ENCODE measurements around the gene ENPP4. TPM values are rescaled to one million over a fixed set of nuclear protein-coding genes. Genes with fewer than 3 reads are reported as not detected.

Gene ENPP4
- total RNA-seq, 1 donor: 6.5 TPM

DNA sequence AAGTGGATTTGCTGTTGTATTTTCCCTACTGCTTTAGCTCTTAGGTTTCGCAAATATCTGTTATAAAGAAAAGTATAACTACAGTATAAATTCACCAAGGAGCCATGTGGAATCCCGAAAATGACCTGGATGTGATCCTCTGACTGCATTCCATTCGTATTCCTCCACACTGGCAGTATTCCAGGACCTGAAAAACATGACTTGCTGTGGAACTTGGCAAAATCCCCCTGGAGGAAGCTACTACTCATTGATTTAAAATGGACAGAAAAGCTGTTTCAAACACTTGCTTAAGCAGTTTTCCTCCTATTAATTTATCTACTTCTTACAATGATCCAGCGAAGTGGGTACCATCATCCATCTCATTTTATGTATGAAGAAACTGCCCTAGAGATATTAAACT, 54.3 kb downstream of the ENPP4 start:
- TF ChIP-seq, protein P1, sequence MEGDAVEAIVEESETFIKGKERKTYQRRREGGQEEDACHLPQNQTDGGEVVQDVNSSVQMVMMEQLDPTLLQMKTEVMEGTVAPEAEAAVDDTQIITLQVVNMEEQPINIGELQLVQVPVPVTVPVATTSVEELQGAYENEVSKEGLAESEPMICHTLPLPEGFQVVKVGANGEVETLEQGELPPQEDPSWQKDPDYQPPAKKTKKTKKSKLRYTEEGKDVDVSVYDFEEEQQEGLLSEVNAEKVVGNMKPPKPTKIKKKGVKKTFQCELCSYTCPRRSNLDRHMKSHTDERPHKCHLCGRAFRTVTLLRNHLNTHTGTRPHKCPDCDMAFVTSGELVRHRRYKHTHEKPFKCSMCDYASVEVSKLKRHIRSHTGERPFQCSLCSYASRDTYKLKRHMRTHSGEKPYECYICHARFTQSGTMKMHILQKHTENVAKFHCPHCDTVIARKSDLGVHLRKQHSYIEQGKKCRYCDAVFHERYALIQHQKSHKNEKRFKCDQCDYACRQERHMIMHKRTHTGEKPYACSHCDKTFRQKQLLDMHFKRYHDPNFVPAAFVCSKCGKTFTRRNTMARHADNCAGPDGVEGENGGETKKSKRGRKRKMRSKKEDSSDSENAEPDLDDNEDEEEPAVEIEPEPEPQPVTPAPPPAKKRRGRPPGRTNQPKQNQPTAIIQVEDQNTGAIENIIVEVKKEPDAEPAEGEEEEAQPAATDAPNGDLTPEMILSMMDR (IDR thresholded peaks at IDR 0.05; ENCODE audit: extremely low read depth, low read depth, low read length): peak; percentile 15
- H3K79me2 ChIP-seq (ENCODE audit: insufficient read depth, low read length): no peaks in the 10 kb centered on the region
- H3K4me1 ChIP-seq (ENCODE audit: insufficient read depth, low read length): peaks cover 28% of the 10 kb centered on the region
- H3K4me2 ChIP-seq (ENCODE audit: insufficient read depth, low read length): peak overlapping the region; percentile 71
- H3K36me3 ChIP-seq (ENCODE audit: insufficient read depth, low read length): no peaks in the 10 kb centered on the region
- H4K20me1 ChIP-seq (ENCODE audit: insufficient read depth, low read length): no peaks in the 10 kb centered on the region
- H3K4me3 ChIP-seq (ENCODE audit: insufficient read depth, low read length): no peak overlapping the region
- H3K27me3 ChIP-seq (ENCODE audit: insufficient read depth, low read length): peaks cover 16% of the 10 kb centered on the region
- H3K27ac ChIP-seq (ENCODE audit: low read depth, low read length): peak overlapping the region; percentile 30
- no peak for DNase-seq (ENCODE audit: insufficient read length, low spot score, missing footprints)
- H3K9me3 ChIP-seq (ENCODE audit: low read depth, low read length): no peaks in the 10 kb centered on the region
- no peak overlapping the region for H2AFZ ChIP-seq (ENCODE audit: low read length)

GRCh38 chr6:46186583-46186982, 56.8 kb downstream of the ENPP4 start:
- TF ChIP-seq, protein P1 (IDR thresholded peaks at IDR 0.05; ENCODE audit: extremely low read depth, low read depth, low read length): no peak
- Histone ChIP-seq H3K9me3 (ENCODE audit: low read depth, low read length) (no peaks in the 10 kb centered on the region), H3K27ac (ENCODE audit: low read depth, low read length) (no peak overlapping the region), H2AFZ (ENCODE audit: low read length) (no peak overlapping the region), H3K79me2 (ENCODE audit: insufficient read depth, low read length) (no peaks in the 10 kb centered on the region), H3K4me2 (ENCODE audit: insufficient read depth, low read length) (peak overlapping the region; percentile 13), H3K4me3 (ENCODE audit: insufficient read depth, low read length) (no peak overlapping the region), H4K20me1 (ENCODE audit: insufficient read depth, low read length) (no peaks in the 10 kb centered on the region), H3K4me1 (ENCODE audit: insufficient read depth, low read length) (peaks cover 29% of the 10 kb centered on the region), H3K36me3 (ENCODE audit: insufficient read depth, low read length) (no peaks in the 10 kb centered on the region), H3K27me3 (ENCODE audit: insufficient read depth, low read length) (peaks cover 6% of the 10 kb centered on the region)
- no peak for DNase-seq (ENCODE audit: insufficient read length, low spot score, missing footprints)

DNA sequence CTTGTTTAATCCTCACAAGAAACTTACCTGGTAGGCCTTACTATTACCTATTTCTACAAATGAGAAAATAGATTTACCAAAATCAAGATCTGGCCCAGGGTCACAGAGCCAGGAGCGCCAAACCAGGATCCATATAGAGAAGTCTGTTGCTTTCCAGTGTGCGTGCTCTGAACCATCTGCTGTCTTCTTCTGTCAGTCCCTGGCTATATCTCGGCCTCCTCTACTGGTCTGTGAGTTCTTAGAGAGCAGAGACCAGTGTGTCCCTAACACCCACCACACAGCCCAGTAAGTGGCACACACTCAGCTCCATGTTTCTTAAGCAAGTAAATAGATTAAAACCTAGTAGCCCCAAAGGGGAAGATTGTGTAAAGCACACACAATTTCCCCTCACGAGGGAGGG, 59.9 kb downstream of the ENPP4 start:
- Histone ChIP-seq H2AFZ (ENCODE audit: low read length) (no peak overlapping the region), H3K79me2 (ENCODE audit: insufficient read depth, low read length) (no peaks in the 10 kb centered on the region), H3K4me1 (ENCODE audit: insufficient read depth, low read length) (peaks cover 35% of the 10 kb centered on the region), H3K4me3 (ENCODE audit: insufficient read depth, low read length) (no peak overlapping the region), H3K27ac (ENCODE audit: low read depth, low read length) (no peak overlapping the region), H3K9me3 (ENCODE audit: low read depth, low read length) (no peaks in the 10 kb centered on the region), H3K36me3 (ENCODE audit: insufficient read depth, low read length) (no peaks in the 10 kb centered on the region), H3K27me3 (ENCODE audit: insufficient read depth, low read length) (peaks cover 9% of the 10 kb centered on the region), H3K4me2 (ENCODE audit: insufficient read depth, low read length) (no peak overlapping the region), H4K20me1 (ENCODE audit: insufficient read depth, low read length) (no peaks in the 10 kb centered on the region)
- no peak for DNase-seq (ENCODE audit: insufficient read length, low spot score, missing footprints)
- TF ChIP-seq, protein P1 (IDR thresholded peaks at IDR 0.05; ENCODE audit: extremely low read depth, low read depth, low read length): no peak

- no peak for DNase-seq (ENCODE audit: insufficient read length, low spot score, missing footprints)
- H2AFZ ChIP-seq (ENCODE audit: low read length): no peak overlapping the region
- H3K36me3 ChIP-seq (ENCODE audit: insufficient read depth, low read length): no peaks in the 10 kb centered on the region
- H3K79me2 ChIP-seq (ENCODE audit: insufficient read depth, low read length): no peaks in the 10 kb centered on the region
- H3K27ac ChIP-seq (ENCODE audit: low read depth, low read length): no peak overlapping the region
- H3K27me3 ChIP-seq (ENCODE audit: insufficient read depth, low read length): peaks cover 11% of the 10 kb centered on the region
- no peak overlapping the region for H3K4me3 ChIP-seq (ENCODE audit: insufficient read depth, low read length)
- H3K9me3 ChIP-seq (ENCODE audit: low read depth, low read length): no peaks in the 10 kb centered on the region
- peaks cover 26% of the 10 kb centered on the region for H3K4me1 ChIP-seq (ENCODE audit: insufficient read depth, low read length)
- no peak overlapping the region for H3K4me2 ChIP-seq (ENCODE audit: insufficient read depth, low read length)
- TF ChIP-seq, protein P1 (IDR thresholded peaks at IDR 0.05; ENCODE audit: extremely low read depth, low read depth, low read length): no peak
- no peaks in the 10 kb centered on the region for H4K20me1 ChIP-seq (ENCODE audit: insufficient read depth, low read length)
Measured at GRCh38 chr6:46190889-46191288, 61.1 kb downstream of the ENPP4 start.
